Inflammatory macrophage (primary cell): Measurements from ENCODE around the gene ZMYM3.
A peak's percentile ranks its signal among the peaks of the same experiment; 100 is the strongest.

Experiments
- DNase-seq, 2 donors: peaks; one replicate each; pipeline ENCODE4 v3.0.0-alpha.2; 2020 to 2022

ZMYM3 gene

DNA sequence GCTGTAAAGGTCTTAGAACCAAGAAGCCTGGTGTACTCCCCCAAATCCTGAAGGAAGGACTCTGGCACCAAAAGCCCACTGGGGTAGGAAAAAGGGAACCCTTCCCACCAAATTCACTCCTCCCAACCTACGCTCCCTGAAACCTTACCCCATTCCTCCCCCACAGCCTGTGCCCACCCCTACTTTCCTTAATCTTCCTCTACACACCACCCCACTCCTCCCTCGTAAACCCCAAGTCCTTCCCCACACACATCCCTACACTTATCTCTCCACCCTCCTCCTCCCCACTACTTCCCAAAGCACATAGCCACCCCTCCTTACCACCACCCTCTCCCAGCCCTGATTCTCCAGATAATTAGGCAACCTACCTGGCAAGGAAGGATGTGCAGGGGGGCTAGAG, 1.7 kb downstream of the ZMYM3 start:
- DNase-seq = no peak

DNA sequence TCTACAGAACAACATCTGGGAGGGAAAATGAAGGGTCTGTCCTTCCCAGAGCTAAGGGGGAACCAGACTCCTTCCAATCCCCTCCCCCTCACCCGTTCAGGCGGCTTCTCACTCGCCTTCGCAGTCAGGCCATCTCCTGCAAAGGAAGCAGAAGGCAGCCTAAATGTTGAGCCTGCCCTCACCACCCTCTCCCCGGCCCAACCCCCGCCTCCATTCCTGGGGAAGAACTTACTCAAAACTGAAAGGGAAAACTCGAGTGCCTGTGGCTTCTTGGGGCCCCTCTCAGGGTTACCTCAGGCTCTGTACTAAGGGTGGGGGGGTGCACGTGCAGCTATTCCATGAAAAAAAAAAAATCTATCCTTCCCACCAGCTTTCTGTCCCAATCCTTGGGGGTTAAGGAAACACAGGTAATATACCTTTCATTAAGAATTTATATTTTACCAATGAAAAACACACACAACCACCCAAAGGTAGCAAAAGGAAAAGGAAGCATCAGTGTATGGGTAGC, 2.4 kb downstream of the ZMYM3 start:
- peak in 1 of 2 donors; percentile 51 for DNase-seq

GRCh38 chrX:71250841-71251240, 3.1 kb downstream of the ZMYM3 start:
- DNase-seq = no peak

DNA sequence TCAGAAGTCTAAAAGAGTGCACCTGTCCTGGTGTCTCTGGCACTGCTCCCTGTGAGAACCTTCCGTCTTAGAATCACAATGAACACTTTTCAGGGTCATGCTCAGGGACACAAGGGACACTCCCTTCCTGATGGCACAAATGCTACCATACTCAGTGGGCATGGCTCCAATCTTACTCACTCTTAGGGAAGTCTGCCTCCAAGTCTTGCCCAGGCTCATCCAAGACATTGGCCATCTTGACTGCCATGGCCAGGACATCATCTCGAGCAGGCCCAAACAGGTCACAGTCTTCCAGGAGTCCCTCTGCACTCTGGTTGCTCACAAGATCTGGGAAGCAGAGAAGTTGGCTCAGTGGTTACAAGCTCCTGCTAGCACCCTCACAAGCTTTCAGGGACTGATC, 8.8 kb downstream of the ZMYM3 start:
- no peak for DNase-seq

DNA sequence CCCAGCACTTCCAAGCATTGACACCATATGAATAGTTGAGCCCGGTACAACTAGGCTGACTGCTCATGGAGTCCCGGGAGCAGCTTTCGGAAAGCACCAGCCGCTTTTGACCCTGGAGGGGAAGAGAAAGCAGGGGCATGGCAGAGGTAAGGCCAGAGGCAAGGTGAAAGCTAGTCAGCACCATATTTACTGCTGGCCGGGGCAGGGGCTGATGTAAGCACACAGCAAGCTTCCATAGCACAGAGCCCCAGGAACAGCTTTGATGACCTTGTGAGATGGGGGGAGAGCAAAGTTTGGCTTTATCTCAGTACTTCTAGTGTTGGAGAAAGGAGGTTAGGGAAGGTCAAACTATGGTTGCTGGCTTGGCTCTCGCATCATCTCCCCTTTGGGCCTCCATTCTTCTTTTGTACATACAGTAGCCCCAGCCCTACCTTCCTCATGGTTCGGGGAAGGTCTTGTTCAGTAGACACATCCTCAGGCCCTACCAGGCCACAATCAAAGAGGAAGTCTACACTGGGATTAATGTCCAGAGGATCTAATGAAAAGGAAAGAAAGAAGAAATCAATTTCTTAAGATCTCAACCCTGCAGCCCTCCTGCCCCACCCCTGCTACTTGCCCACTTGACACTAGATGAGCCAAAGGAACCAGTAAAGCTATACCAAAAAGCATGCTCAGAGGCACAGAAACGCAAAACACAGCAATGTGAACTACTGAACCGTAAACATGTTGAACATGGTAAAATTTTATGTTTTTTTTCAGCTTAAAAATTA, 9.4 kb downstream of the ZMYM3 start:
- no peak for DNase-seq

GRCh38 chrX:71241301-71241700, 12.6 kb downstream of the ZMYM3 start:
- peak; percentile 26 to 61 for DNase-seq

DNA sequence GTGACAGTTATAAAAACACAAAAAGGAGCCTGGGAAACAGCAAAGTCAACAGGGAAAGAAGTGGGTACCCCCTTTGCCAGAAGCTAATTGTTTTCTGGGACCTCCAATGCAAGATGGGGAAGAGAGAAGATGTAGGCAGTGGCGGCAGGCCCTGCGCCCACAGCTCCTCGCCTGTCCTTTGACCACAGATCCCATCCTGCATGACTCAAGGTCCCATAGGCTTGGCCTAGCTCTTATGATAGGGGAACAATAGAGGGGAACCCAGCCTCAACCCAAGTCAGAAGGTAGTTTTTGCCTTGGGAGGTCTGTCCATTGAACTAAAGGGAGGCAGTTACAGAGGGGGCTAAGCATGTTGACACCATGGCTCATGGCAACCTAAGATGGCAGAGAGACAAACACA, 14.2 kb downstream of the ZMYM3 start:
- peak; percentile 53 to 78 for DNase-seq

DNA sequence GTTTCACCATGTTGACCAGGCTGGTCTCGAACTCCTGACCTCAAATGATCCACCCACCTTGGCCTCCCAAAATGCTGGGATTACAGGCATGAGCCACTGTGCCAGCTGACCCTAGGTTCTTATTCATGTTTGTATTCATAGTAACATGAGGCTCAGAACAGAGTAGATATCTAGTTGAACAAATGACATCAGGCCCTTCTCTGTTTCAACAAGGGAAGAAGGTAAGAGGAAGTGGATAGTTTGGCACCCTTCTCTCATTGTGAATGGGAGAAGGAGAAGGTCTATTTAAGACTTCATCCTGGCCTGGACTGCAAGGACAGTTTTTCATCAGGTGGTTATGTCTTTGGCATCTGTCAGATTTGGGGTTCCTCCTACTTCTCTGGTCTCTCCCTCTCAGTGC, 17.1 kb downstream of the ZMYM3 start:
- peak; percentile 57 to 66 for DNase-seq

DNA sequence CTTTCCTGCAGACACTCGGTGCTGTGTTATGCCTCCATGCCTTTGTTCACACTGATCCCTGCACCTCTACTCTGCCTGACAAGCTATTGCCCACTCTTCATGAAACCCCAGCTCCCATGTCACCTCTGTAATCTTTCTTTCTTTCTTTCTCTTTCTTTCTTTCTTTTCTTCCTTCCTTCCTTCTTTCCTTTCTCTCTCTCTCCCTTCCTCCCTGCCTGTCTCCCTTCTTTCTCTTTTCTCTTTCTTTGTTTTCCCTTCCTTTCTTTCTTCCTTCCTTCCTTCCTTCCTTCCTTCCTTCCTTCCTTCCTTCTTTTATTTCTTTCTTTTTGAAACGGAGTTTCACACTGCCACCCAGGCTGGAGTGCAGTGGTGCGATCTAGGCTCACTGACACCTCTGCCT, 18.5 kb downstream of the ZMYM3 start:
- DNase-seq = no peak

GRCh38 chrX:71228063-71228642, 25.8 kb downstream of the ZMYM3 start:
- no peak for DNase-seq

- no peak for DNase-seq
Observed at GRCh38 chrX:71227370-71228062, 26.4 kb downstream of the ZMYM3 start.

- DNase-seq = peak; percentile 20 to 33
Observed at GRCh38 chrX:71225676-71226075, 28.3 kb downstream of the ZMYM3 start.

DNA sequence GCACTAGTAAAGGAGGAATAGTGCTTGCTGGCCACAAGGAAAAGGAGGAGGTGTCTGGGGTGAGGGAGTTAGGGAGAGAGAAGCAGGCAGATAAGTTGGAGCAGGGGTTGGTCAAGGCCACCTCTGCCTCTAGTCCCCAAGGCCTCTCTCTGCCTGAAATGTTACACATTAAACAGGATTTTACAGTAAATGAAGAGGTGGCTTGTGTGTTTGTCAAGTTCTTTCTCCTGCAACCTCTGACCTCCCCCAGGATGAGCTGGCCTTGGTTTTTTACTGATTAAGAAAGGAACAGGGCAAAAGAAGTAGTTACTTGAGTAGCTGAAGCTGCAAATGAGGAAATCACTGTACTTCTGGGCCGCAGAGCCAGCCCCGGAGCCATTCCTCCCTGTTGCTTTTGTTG, 28.9 kb downstream of the ZMYM3 start:
- DNase-seq = peak; percentile 45 to 54

DNA sequence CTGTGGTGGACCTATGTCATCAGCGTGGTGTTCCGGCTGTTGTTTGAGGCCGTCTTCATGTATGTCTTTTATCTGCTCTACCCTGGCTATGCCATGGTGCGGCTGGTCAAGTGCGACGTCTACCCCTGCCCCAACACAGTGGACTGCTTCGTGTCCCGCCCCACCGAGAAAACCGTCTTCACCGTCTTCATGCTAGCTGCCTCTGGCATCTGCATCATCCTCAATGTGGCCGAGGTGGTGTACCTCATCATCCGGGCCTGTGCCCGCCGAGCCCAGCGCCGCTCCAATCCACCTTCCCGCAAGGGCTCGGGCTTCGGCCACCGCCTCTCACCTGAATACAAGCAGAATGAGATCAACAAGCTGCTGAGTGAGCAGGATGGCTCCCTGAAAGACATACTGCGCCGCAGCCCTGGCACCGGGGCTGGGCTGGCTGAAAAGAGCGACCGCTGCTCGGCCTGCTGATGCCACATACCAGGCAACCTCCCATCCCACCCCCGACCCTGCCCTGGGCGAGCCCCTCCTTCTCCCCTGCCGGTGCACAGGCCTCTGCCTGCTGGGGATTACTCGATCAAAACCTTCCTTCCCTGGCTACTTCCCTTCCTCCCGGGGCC, 29.7 kb downstream of the ZMYM3 start:
- DNase-seq = no peak

GRCh38 chrX:71222929-71223328, 31.0 kb downstream of the ZMYM3 start, which contains the start of gene GJB1:
Gene GJB1, plus strand, starts transcription at chrX:71223224. Its CDS starts 484 bp downstream, at chrX:71223708.
- DNase-seq = no peak

DNA sequence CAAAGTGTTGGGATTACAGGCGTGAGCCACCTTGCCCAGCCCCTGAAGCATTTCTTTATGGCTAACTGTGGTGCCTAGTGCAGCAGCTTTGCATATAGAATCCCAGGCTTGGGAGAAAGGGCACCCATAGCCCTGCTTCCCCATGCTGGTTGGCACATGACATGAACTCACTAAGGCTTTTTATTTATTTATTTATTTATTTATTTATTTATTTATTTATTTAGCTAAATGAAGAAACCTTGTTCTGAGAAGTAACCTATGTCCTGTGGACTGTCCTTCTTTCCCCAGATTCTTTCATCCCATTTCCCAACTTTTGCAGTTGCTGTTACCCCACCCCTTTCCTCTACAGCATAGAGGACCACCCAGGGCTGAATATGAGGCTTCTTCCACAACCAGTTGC, 32.8 kb downstream of the ZMYM3 start:
- no peak for DNase-seq

GRCh38 chrX:71217298-71217697, 36.6 kb downstream of the ZMYM3 start:
- no peak for DNase-seq

DNA sequence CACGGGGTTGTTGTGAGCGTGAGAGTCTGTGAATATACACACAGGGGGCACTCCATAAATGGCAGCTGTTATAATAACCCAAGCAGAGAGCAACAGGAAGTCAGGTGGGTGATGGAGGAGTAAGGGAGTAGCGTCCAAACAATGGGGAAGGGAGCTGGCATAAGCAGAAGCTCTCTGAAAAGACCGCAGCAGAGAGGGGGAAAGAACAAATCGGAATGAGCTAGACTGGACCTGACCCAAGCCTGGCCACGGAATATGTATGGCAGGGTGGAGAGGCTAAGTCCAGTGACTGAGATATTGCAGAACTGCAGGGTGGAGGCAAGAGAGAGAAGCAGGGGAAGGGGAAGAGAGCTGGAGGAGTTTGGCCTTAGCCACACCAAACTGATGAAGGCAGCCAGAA, 37.5 kb downstream of the ZMYM3 start:
- DNase-seq = no peak

- DNase-seq = no peak
Observed at GRCh38 chrX:71215338-71215912, 38.5 kb downstream of the ZMYM3 start.

GRCh38 chrX:71214604-71215337, 39.2 kb downstream of the ZMYM3 start:
- no peak for DNase-seq

GRCh38 chrX:71214152-71214551, 39.8 kb downstream of the ZMYM3 start:
- DNase-seq = no peak

GRCh38 chrX:71212536-71212935, 41.4 kb downstream of the ZMYM3 start:
- no peak for DNase-seq
